SK-N-MC (cell line): ENCODE measurements around the gene RFX2.

ENCODE experiments used
- EZH2 ChIP-seq: fragments of 200-600 bp; sonication (generic); IDR thresholded peaks from one replicate; pipeline ENCODE4 v1.6.1; 2017; ENCODE audit warnings: antibody characterized with exemption
- POLR2AphosphoS5 ChIP-seq: IDR thresholded peaks from 2 replicates; pipeline ENCODE4 v1.6.1; 2012; ENCODE audit warnings: mild to moderate bottlenecking, low read depth, low read length, borderline replicate concordance

DNA sequence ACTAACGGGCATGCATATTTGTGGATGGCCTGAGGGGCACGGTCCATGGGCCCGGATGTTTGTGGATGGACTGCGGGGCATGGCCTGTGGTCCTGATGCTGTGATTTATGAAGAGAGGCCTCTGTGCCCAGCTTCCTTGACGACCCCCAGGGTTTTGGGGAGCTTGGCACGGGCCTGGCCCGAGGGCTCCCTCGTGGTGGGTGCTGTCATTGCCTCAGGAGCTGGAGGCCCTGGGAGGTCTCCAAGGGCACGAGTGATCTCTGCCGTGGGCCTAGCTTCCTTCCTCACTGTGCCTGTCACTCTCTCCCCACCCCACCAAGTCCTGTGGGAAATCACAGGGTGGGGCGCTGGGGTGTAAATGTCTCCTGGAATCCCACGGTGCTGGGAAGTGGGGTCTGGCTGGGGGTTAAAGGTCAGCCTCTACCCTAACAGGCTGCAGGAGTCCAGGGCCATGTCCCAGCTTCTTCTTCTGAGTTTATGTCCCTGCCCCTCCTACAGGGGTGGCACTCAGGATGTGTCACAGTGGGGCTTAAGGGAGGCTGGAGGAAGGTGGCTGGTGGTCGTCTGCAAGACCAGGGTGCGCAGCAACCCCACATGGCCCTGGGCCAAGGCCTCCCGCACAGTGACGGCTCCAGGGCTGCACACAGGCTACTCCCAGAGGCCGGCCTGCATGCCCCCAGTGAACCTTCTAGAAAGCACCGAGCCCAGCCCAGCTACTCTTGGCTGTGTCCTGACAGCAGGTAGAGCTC lies 104.8 kb downstream of the RFX2 start:
- TF ChIP-seq POLR2AphosphoS5 (no peak), EZH2 (no peak)
